CD1c-positive myeloid dendritic cell (primary cell): ENCODE data around the gene LYL1.
A peak's percentile ranks its signal among the peaks of the same experiment; 100 is the strongest.

Experiments
- DNase-seq: peaks from one replicate; pipeline ENCODE4 v3.0.0-alpha.2; 2016; ENCODE audit errors: extremely low spot score

LYL1 gene

GRCh38 chr19:13129384-13129783 is 26.7 kb upstream of the LYL1 start:
- no peak for DNase-seq

DNA sequence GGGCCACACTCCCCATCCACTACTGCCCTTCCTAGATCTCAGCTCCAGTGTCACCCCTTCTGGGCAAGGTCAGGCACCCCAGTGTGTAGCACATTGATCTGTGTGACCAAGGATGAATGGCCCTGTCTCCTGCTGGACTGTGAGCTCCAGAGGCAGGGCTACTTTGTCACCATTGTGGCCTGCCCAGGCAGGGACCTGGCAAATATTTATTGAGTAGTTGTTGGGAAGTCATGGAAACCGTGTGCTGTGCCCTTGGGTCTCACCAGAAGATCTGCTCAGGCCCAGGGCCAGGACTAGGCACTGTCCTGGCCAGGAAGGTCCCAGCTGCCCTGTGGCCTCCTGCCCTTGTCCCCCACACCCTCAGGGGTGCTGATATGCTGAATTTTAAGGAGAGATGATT is 25.9 kb upstream of the LYL1 start:
- DNase-seq = no peak

GRCh38 chr19:13127811-13128575 is 25.3 kb upstream of the LYL1 start:
- no peak for DNase-seq

- no peak for DNase-seq
Measured at GRCh38 chr19:13127051-13127450, 24.4 kb upstream of the LYL1 start.

- no peak for DNase-seq
Measured at GRCh38 chr19:13122980-13123957, 20.6 kb upstream of the LYL1 start.

GRCh38 chr19:13122275-13122878 is 19.7 kb upstream of the LYL1 start:
- no peak for DNase-seq

GRCh38 chr19:13121551-13122274 is 19.1 kb upstream of the LYL1 start:
- no peak for DNase-seq

GRCh38 chr19:13120817-13121216 is 18.2 kb upstream of the LYL1 start:
- DNase-seq = no peak

DNA sequence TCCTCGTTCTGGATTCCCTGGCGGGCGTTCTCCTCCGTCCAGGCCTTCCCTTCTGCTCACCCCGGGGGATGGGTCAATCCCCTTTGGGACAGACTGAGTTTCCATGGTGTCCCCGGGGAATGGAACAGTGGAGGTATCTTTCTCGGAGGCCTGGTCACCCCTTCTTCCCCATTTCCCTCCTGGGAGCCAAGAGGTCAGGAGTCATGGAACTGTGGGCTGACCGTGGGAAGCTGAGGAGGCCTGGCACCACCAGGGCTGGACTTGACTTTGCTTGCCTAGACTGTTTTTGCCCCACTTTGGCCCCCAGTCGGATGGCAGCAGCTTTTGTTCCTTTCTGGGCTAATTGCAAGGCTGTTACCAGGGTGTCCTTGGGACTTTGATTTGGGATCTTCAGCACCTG is 17.4 kb upstream of the LYL1 start:
- DNase-seq = peak; percentile 27

- peak; percentile 52 for DNase-seq
Measured at GRCh38 chr19:13119627-13120026, 17.0 kb upstream of the LYL1 start.

- no peak for DNase-seq
Measured at GRCh38 chr19:13118424-13119193, 16.0 kb upstream of the LYL1 start.

GRCh38 chr19:13117772-13118423 is 15.2 kb upstream of the LYL1 start, which contains the start of gene NACC1:
Gene NACC1, plus strand, starts transcription at chr19:13118264. Its CDS starts 16,944 bp downstream, at chr19:13135208.
- DNase-seq = peak; percentile 94

GRCh38 chr19:13117176-13117771 is 14.6 kb upstream of the LYL1 start:
- no peak for DNase-seq

GRCh38 chr19:13116282-13117175 is 13.9 kb upstream of the LYL1 start, which contains the start of gene TRMT1:
Gene TRMT1, minus strand, starts transcription at chr19:13116740. Its CDS starts 341 bp downstream, at chr19:13116399.
- peak; percentile 95 for DNase-seq

GRCh38 chr19:13115936-13116281 is 13.3 kb upstream of the LYL1 start:
- DNase-seq = no peak

- DNase-seq = no peak
Measured at GRCh38 chr19:13112555-13112954, 9.9 kb upstream of the LYL1 start.

DNA sequence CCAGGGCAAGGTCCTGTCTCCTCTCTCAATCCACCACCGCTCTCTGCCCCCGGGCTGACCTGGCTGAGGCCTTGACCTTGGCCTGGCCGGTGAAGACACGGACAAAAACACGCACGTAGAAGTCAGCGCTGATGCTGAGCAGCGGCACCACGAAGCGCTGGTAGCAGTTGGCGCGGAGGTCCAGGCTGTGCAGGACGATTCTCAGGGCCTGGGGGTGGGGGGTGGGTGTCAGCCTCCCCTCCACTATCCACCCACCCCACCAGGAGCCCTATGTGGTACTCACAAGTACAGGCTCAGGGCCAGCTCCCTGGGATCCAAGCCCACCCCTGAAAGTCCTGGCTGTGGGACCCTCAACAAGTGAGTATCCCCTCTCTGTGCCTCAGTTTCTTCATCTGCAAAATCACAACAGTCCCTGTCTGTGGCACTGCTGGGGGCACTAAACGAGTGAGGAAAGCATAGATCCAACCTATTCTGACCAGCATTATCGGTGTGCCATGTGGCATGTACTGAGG is 7.5 kb upstream of the LYL1 start:
- DNase-seq = no peak

DNA sequence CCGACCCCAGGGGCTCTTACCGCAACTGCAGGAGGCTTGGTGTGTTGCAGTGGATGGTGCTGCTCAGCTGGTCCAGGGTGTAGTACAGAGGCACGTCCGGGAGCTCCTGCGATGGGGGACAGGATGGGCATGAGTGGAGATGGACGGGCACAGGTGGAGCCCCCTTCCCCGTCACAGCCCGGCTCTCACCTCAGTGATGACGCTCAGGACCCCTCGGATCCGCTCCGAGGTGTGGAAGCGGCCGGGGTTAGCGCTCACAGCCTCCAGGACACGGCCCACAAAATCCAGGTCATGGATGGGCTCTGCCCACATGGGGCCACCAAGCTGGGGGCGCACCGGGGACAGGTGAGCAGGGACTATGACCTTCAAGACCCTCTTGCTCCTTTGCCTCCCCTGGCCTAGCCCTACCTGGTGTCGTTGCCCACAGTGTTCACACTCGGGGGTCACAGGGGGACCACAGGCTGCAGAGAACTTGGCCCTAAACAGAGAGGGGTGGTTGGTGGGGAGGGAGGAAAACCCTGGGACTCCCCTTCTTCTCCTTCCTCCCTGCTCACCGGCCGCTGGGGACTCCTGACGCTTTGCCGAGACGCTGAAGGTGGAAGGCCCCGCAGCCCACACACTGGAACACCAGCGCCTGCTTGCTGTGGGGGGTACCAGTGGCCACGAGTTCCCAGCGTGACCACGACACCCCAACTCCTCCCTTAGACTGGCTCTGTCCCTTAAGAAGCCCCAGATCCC is 6.9 kb upstream of the LYL1 start:
- DNase-seq = no peak
